Measurements from ENCODE around the gene CA14.

GRCh38 chr1:150210091-150210490 is 47.5 kb upstream of the CA14 start:
- TF ChIP-seq CTCF (IDR thresholded peaks at IDR 0.05) (no peak), POLR2A (IDR thresholded peaks at IDR 0.05) (no peak), POLR2AphosphoS5 (IDR thresholded peaks at IDR 0.05; ENCODE audit: insufficient read depth in 1 of 2, low read depth in 1 of 2) (no peak)

Data from vagina (tissue), 2 donors.